GM21576 (cell line): ENCODE results near the gene AOPEP.

Experiments
- ATAC-seq: cut with Tn5 transposase; IDR thresholded peaks from one replicate; pipeline ENCODE4 v1.9.1; 2021; ENCODE audit warnings: mild to moderate bottlenecking, moderate library complexity; ENCODE audit not compliant: unreplicated experiment

The AOPEP gene

DNA sequence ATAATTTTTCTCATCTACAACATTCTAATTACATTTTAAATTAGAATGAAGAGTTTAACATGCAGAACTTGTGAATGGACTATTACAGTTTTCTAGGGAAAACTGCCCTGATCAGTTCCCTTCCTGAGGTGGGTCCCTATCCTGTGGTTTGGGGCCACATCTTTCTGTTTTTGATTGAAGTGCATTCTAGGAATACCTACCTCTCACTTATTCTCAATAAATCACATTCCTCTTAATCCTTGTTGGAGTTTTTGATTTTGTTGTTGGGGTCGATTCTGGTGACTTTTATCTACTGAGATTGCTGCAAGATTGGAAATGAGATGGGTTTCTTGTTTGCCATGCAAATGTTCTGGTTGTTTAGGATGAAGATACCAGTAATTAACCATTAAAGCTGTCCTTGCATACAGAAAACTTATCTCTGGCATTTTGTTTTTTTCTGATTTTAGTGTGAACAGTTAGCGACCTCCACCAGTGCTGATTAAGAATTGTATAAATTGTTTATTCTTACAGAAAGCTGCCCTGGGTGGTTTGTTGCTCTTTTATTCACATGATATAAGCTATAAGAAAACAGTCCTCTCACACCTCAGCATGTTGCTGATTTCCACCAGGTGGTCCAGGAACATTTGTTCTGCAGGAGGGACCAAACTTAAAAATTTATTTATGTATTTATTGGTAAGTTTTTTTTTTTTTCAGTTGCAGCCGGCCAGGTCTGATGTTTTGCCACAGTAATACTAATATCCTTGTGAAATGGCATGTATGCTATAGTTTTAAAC, 321.1 kb downstream of the AOPEP start:
- no peak for ATAC-seq

DNA sequence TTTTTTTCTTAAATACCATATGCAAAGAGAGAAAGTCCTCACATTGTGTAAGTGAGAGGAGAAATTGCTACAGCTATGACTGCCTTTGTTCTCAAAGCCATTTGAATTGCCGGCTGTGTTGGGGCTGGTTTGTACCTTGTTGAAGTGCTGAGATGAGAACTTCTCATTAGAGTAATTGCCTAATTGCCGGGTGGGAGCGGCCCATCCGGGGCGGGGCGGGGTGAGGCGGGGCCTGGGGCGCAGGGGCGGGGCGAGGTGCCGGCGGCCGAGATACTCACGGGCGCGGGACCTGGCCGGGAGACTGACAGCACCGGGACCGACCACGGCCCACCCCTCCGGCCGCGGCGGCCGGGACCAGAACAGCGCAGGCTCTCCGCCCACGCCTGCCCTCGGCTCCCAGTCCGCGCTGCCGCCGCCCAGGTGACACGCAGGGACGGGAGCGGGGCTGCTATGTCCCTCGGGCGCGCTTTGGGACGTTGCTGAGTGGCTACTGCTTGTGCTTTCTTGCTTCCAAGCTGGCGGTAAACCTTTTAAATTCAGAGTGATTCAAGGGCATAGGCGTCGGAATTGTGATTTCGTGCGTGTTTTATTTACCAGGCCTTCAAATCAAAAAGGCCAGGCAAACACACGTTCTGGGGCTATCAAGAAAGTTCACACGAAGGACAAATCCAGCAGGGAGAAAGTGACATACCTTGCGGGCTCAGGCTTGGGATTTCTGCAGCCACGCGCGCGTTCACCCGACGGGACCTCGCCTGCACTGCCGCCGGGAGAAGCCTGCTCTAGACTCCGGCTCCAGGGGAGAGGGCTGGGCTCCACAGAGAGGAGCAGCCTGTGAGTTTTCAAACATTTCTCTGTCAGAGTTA, 322.0 kb downstream of the AOPEP start:
- peak; percentile 58 for ATAC-seq

GRCh38 chr9:95049761-95050160, 323.3 kb downstream of the AOPEP start:
- no peak for ATAC-seq

- no peak for ATAC-seq
Measured at GRCh38 chr9:95053611-95054570, 327.4 kb downstream of the AOPEP start.

DNA sequence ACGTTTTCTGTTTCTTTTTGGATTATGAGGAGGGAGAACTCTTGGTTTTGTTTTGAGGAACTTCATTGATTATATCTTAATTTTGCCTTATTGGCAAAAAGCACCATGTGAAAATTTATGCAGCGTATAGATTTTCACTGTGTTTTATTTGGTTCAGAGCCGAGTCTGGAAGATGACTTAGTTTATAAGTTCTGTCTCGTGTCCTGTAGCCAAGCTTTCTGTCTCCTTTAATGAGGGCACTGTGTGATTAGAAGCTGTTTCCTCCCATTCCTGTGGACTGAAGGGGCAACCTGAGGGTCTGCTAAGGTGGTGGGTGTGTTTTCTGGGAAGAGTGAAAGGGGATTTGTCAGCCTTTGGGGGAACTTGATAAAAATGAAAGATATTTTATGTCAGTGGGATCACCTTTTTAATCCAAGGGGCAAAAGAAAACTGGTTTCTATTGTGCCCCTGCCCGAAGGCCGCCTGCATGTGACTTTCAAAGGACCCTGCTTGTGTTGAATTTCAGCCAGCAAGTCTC, 328.9 kb downstream of the AOPEP start:
- no peak for ATAC-seq

DNA sequence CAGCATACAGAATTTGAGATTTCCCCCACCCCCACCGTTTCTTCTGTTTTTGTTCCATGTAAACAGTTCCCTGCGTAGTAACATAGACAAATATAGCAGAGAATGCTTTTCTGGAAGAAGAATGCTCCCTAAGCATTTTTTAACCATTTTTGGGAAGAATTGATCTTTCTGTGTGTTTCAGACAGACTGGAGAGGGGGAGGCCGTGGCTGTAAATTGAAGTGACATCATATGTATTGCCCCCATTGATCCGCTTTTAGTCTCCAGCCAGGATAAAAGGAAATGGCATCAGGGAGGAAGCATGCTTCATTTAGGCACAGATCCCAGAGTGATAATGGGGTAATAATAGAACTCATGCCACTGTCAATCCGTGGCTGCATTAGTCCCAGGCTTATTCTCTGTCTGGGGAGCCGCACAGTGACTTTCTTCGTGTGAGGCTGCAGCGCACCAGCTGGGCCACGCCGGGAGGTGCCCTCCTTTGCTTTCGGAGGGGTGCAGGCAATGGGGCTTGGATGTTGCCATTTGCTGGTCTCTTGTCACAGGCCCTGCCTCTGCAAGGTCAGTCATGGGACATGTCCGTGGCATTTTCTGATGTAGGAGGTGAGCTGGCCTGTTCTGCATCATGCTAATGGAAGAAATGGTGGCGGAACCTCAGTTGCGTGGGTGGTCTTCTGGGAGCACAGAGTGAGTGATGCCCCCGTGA, 329.5 kb downstream of the AOPEP start:
- ATAC-seq: no peak

DNA sequence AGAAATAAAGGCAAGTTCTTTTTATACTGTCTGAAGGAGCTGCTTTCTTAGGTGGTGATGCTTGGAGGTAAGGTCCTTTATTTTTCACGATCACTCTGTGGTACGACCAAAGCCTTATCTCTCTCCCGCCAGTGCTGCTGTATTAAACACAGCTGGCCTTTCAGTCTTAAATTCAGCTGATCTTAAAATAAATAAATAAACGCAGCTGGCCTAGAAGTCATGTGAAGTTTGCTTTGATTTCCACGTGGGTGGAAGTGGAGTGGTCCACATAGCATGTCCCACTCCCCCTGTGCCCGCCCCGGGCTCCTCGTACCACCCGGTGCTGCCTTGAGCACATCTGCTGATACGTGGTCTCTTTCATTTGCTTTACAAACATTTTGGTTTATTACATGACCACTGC, 330.6 kb downstream of the AOPEP start:
- no peak for ATAC-seq

DNA sequence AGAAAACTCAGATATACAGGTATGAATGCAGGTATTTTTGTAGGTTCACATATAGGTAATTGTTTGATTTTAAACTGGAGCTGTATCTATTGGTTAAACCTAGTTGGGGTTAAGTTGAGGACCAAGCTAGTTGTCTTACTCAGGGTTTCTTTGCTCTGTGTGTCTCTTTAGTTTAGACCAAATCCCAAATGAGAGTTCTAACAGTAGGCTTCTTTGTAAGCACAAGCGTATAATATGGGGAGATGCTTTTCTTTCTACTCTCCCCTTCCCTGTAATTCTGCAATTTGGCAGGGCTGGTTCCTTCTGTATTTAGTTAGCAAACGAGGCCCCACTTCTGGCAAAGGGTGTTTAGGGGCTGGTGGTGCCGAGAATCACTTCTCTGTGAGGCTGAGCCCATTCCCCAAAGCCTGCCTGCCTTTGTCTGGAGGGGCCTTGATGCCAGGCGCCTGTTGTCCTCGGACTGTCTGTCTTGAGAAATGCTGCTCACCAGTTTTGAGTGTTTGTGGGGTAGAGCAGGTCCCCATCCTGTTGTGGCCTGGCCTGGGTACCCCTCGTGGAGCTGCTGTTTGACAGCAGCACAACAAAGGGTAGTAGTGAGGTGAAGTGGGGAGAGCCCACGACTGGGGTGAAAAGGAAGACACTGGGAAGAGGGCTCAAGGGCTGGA, 331.8 kb downstream of the AOPEP start:
- no peak for ATAC-seq

GRCh38 chr9:95058795-95059386, 332.4 kb downstream of the AOPEP start:
- no peak for ATAC-seq

DNA sequence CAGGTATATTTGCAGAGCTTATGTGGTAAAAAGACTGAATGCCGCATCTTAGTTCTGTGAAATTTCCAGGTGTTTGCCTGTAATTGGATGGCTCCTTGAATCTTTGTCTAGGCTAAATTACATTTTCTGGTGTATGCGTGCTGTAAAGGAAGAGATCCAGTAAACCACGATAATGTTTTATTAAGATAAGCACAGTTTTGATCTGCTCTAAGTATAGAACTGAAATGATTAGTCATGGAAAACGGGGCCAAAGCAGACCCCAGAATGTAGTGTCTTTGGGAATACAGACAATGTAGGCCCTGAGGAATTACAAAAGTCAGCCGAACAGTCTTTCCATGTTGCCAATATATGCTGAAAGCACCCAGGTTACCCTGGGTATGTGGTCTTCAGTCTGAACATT, 333.7 kb downstream of the AOPEP start:
- no peak for ATAC-seq

DNA sequence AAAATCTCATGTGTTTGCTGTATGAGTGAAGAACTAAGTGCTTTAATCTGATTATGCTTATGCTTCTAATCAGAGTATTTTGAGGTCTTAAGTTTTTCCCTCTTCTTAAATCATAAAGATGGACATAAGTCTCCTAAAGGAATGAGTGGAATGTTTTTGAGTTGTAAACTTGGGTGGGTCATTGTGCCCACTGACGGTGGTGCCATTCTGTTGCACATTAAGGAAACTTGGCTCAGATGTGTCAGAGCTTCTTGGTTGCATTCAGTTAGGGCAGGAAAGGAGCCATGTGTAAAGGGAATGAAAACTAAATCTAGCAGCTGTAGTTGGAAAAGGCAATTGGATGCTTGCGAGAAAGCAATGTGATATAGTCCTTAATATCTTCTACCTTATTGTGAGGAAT, 334.4 kb downstream of the AOPEP start:
- ATAC-seq: no peak

DNA sequence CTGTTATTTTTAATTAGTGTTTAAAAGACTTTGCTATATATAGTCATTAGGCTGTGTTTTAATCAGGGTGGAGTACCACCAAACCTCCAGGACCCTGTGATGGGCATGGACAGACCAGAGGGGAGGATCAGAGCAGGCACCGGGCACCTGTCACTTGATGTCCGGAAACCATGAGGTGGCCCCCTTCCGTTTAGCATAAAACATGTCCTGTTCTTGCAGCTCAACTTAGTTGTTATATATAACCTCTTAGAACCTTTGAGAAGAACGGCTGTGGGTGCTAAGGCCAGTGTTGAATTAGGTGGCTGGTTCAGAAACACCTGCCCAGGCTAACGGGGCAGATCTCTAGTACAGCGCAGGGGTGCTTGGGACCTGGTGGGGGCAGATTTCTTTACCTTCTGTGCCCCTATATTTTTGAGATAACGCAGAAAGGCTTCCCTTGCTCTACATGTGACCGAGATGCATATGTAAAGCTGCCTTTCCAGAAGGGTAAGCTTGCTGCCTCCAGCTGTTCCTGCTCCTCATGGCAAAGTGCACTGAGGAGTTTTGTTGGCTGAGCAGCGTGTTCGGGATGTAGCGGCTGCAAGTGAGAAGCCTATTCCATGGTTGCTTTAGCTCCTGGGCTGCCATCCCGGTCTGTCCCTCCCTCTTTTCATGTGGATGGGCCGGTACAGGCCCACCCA, 335.6 kb downstream of the AOPEP start:
- ATAC-seq: no peak

DNA sequence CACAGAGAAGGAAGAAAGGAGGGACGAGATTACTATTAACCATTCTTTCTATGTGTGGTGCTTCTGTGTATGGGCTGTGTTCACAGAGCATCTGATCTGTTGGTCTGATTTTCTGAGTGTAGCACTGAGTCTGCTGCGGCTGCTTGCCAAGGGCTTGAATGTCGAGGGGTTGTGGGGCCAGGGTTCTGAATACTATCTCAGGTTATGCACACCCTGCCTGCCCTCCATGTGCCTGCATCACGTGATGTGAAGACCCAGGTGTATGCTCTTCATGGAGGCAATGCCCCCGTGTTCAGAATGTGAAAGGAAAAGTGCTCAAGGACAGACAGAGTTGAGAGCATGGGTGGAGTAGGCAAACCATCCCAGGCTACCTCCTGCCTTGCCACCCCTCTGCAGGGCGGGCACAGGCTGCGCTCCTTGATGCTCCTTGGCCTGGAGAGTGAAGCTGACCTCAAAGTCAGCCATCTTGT, 336.1 kb downstream of the AOPEP start:
- ATAC-seq: no peak

GRCh38 chr9:95063300-95063699, 336.8 kb downstream of the AOPEP start:
- ATAC-seq: no peak

GRCh38 chr9:95065224-95065623, 338.7 kb downstream of the AOPEP start:
- ATAC-seq: no peak

GRCh38 chr9:95067057-95067456, 340.6 kb downstream of the AOPEP start:
- no peak for ATAC-seq

DNA sequence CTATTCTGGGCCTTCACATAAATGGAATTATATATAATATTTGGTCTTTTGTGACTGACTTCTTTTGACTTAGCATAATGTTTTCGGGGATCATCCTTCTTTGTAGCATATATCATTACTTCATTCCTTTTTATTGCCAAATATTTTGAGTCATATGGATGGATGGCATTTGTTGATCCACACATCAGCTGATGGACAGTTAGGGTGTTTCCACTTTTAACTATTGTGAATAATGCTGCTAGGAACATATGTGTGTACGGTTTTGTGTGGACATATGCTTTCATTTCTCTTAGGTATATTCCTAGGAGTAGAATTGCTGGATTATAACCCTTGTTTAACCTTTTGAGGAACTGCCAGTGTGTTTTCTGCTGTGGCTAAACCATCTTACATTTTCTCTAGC, 341.4 kb downstream of the AOPEP start:
- ATAC-seq: no peak

- ATAC-seq: no peak
Measured at GRCh38 chr9:95070549-95071021, 344.1 kb downstream of the AOPEP start.
